Heart left ventricle (tissue), 13 donors: ENCODE data around the gene ZFR2.

Experiments used
- POLR2A ChIP-seq, 2 donors: fragments of 450-650 bp; IDR thresholded peaks; one replicate each; pipeline ENCODE4 v1.6.1; 2017; ENCODE audit warnings: antibody characterized with exemption in 2 of 2, mild to moderate bottlenecking in 2 of 2, moderate library complexity in 2 of 2
- TF ChIP-seq, protein P1 (sequence below), 12 donors: fragments of 200-600 bp; sonication (generic) in 4 of 12; IDR thresholded peaks; one replicate each; pipeline versions ENCODE4 v1.5.0 to v1.8.0; 2018 to 2022; ENCODE audit warnings: antibody characterized with exemption in 12 of 12, mild to moderate bottlenecking in 5 of 12
- donor health status: ischemic (EF 13 %, LVEDD 7.1; RV severe dilation, severe dysfunction).
- donor health status: DM: no; HTN: yes; CAD: no.
- donor health status: DM: no; HTN: no; CAD: no.
- donor health status: ischemic (EF 25% LVEDD 6.9; RV normal size, moderate dysfunction).
- donor health status: ischemic (EF 25% LVEDD 5.7; RV mildly dilated, moderate dysfunction).
- donor health status: ischemic (EF 35%, LVEDD 5.7; RV mildly dilated, moderate dysfunction).
- donor health status: nonischemic (EF 11% LVEDD 7.7; RV severe dilation, severe dysfunction).
- donor health status: DM: yes; HTN: yes; CAD: no.
- donor health status: PGD.
- donor health status: ischemic (EF 29% LVEDD 5.4; RV normal size, mild dysfunction).
- donor health status: nonischemic (EF 23%, LVEDD 6.1; RV moderate dilation, normal function).

DNA sequence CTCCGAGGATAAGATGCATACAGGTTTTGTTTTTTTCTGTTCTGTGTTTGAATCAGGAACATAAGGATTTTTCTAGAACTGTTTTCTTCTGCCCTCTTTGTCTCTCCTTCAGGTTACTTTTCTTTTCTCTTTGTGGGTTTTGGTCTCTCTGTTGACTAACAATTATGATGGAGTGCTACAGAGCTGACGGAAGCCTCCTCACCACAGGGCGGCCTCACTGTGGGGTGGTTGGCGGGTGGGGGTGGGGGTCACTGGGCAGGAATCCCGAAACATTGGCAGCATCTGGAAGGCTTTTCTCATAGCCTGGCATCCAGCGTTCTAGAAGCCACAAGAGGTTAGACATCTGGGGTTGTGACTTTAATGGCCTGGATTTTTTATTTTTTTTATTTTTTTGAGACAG lies 70.7 kb downstream of the ZFR2 start:
- TF ChIP-seq, protein P1, sequence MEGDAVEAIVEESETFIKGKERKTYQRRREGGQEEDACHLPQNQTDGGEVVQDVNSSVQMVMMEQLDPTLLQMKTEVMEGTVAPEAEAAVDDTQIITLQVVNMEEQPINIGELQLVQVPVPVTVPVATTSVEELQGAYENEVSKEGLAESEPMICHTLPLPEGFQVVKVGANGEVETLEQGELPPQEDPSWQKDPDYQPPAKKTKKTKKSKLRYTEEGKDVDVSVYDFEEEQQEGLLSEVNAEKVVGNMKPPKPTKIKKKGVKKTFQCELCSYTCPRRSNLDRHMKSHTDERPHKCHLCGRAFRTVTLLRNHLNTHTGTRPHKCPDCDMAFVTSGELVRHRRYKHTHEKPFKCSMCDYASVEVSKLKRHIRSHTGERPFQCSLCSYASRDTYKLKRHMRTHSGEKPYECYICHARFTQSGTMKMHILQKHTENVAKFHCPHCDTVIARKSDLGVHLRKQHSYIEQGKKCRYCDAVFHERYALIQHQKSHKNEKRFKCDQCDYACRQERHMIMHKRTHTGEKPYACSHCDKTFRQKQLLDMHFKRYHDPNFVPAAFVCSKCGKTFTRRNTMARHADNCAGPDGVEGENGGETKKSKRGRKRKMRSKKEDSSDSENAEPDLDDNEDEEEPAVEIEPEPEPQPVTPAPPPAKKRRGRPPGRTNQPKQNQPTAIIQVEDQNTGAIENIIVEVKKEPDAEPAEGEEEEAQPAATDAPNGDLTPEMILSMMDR (IDR thresholded peaks at IDR 0.05) = no peak
- TF ChIP-seq POLR2A (IDR thresholded peaks at IDR 0.05) = no peak
